DMS153 treated with DMSO at 0.1 percent for 48 hours (cell line): ENCODE measurements around the gene ETS1.

Experiments used
- DNase-seq: peaks from one replicate; lab custom pipeline; 2025; ENCODE audit not compliant: unreplicated experiment; lab: John Stamatoyannopoulos, UW

ETS1 gene

GRCh38 chr11:128504486-128504885, 82.9 kb downstream of the ETS1 start:
- DNase-seq, result no peak

GRCh38 chr11:128503245-128503991, 83.9 kb downstream of the ETS1 start:
- DNase-seq, result no peak

- DNase-seq, result no peak
Observed at GRCh38 chr11:128502726-128503125, 84.6 kb downstream of the ETS1 start.

GRCh38 chr11:128501632-128502549, 85.5 kb downstream of the ETS1 start:
- DNase-seq, result no peak

GRCh38 chr11:128501008-128501407, 86.3 kb downstream of the ETS1 start:
- no peak for DNase-seq

- DNase-seq, result no peak
Observed at GRCh38 chr11:128500493-128500892, 86.9 kb downstream of the ETS1 start.

GRCh38 chr11:128499613-128500253, 87.6 kb downstream of the ETS1 start:
- no peak for DNase-seq

GRCh38 chr11:128498721-128499245, 88.6 kb downstream of the ETS1 start:
- no peak for DNase-seq

- no peak for DNase-seq
Observed at GRCh38 chr11:128497776-128498095, 89.6 kb downstream of the ETS1 start.

- DNase-seq, result peak; percentile 60
Observed at GRCh38 chr11:128497061-128497775, 90.1 kb downstream of the ETS1 start.

GRCh38 chr11:128496692-128497060, 90.7 kb downstream of the ETS1 start:
- no peak for DNase-seq

- DNase-seq, result no peak
Observed at GRCh38 chr11:128496249-128496648, 91.1 kb downstream of the ETS1 start.

GRCh38 chr11:128494418-128495332, 92.7 kb downstream of the ETS1 start:
- DNase-seq, result no peak

GRCh38 chr11:128493570-128493965, 93.8 kb downstream of the ETS1 start:
- no peak for DNase-seq

GRCh38 chr11:128492903-128493569, 94.3 kb downstream of the ETS1 start:
- DNase-seq, result no peak

GRCh38 chr11:128492461-128492860, 94.9 kb downstream of the ETS1 start:
- no peak for DNase-seq

GRCh38 chr11:128491195-128491936, 96.0 kb downstream of the ETS1 start:
- no peak for DNase-seq

- no peak for DNase-seq
Observed at GRCh38 chr11:128490092-128490491, 97.3 kb downstream of the ETS1 start.

GRCh38 chr11:128488471-128488870, 98.9 kb downstream of the ETS1 start:
- no peak for DNase-seq
